ENCODE results near the gene CCNQ.

CCNQ gene
- total RNA-seq = 24.7 to 25.8 reads per million in 2 donors

- DNase-seq = no peak
These were observed at the start of gene CCNQ for GRCh38 chrX:153598541-153599191. CCNQ (minus strand) TSS chrX:153599139; CDS start chrX:153599073, 66 bp downstream.

- no peak for DNase-seq
These were observed 48.8 kb upstream of the CCNQ start for GRCh38 chrX:153647461-153648357.

- no peak for DNase-seq
These were observed 47.9 kb upstream of the CCNQ start, which contains the start of gene DUSP9 for GRCh38 chrX:153646620-153647373. DUSP9 (plus strand) TSS chrX:153647203; CDS start chrX:153647954, 751 bp downstream.

GRCh38 chrX:153645921-153646488 lies 47.1 kb upstream of the CCNQ start:
- no peak for DNase-seq

- no peak for DNase-seq
These were observed 46.2 kb upstream of the CCNQ start for GRCh38 chrX:153645151-153645550.

GRCh38 chrX:153644356-153645125 lies 45.6 kb upstream of the CCNQ start:
- no peak for DNase-seq

GRCh38 chrX:153643431-153644351 lies 44.8 kb upstream of the CCNQ start:
- no peak for DNase-seq

- DNase-seq = no peak
These were observed 43.9 kb upstream of the CCNQ start for GRCh38 chrX:153642655-153643430.

- no peak for DNase-seq
These were observed 43.2 kb upstream of the CCNQ start for GRCh38 chrX:153642051-153642654.

- no peak for DNase-seq
These were observed 42.7 kb upstream of the CCNQ start for GRCh38 chrX:153641627-153642026.

- no peak for DNase-seq
These were observed 42.0 kb upstream of the CCNQ start for GRCh38 chrX:153640736-153641575.

GRCh38 chrX:153640045-153640686 lies 41.2 kb upstream of the CCNQ start:
- no peak for DNase-seq

GRCh38 chrX:153639177-153640044 lies 40.5 kb upstream of the CCNQ start:
- DNase-seq = no peak

- DNase-seq = no peak
These were observed 39.7 kb upstream of the CCNQ start for GRCh38 chrX:153638436-153639176.

- no peak for DNase-seq
These were observed 39.1 kb upstream of the CCNQ start for GRCh38 chrX:153638041-153638371.
